Lung (tissue), 12 donors: ENCODE measurements around the gene CCL22. TPM values are rescaled to one million over a fixed set of nuclear protein-coding genes. Genes with fewer than 3 reads are reported as not detected.
"Not testable (repeated sequence)": the region's sequence is repeated elsewhere in the genome, so short reads cannot be mapped to it uniquely, and the experiment has no call there.

Experiments
- ATAC-seq: fragments of 200-7000 bp; cut with Tn5 transposase; one replicate; pipeline ENCODE4 v1.9.1; 2020; ENCODE audit warnings: moderate number of reproducible peaks; ENCODE audit not compliant: insufficient read depth, low FRiP score
- DNase-seq, 3 donors: peaks; one replicate each; pipeline ENCODE4 v3.0.0-alpha.2; 2013 to 2017
- H3K27ac ChIP-seq, 2 donors: one replicate each; pipeline ENCODE4 v1.5.1; 2013; ENCODE audit warnings: mild to moderate bottlenecking in 2 of 2, moderate library complexity in 2 of 2, control low read depth in 1 of 2, inconsistent platforms in 1 of 2, low read depth in 1 of 2, low read length in 1 of 2
- H3K27me3 ChIP-seq, 3 donors: one replicate each; pipeline ENCODE4 v1.5.1; 2013; ENCODE audit warnings: low read length in 2 of 3; ENCODE audit not compliant: control insufficient read depth in 3 of 3, insufficient read depth in 3 of 3
- H3K36me3 ChIP-seq, 4 donors: one replicate each; pipeline ENCODE4 v1.5.1; 2013; ENCODE audit warnings: low read length in 4 of 4, mild to moderate bottlenecking in 1 of 4, moderate library complexity in 1 of 4; ENCODE audit not compliant: control insufficient read depth in 4 of 4, insufficient read depth in 4 of 4
- H3K4me1 ChIP-seq, 5 donors: one replicate each; pipeline ENCODE4 v1.5.1; 2013; ENCODE audit warnings: low read length in 5 of 5, mild to moderate bottlenecking in 2 of 5, moderate library complexity in 1 of 5; ENCODE audit not compliant: control insufficient read depth in 5 of 5, insufficient read depth in 5 of 5
- H3K4me3 ChIP-seq: one replicate; pipeline ENCODE4 v1.5.1; 2013; ENCODE audit warnings: mild to moderate bottlenecking, control low read depth, moderate library complexity
- H3K9ac ChIP-seq, 2 donors: one replicate each; pipeline ENCODE4 v1.5.1; 2013; ENCODE audit warnings: low read length in 2 of 2, control low read depth in 1 of 2; ENCODE audit not compliant: insufficient read depth in 1 of 2
- H3K9me3 ChIP-seq, 4 donors: one replicate each; pipeline ENCODE4 v1.5.1; 2013; ENCODE audit warnings: low read length in 3 of 4, mild to moderate bottlenecking in 1 of 4, moderate library complexity in 1 of 4; ENCODE audit not compliant: control insufficient read depth in 4 of 4, insufficient read depth in 3 of 4
- CTCF ChIP-seq: IDR thresholded peaks from 2 replicates; pipeline ENCODE4 v1.5.1; 2012; ENCODE audit warnings: mild to moderate bottlenecking; ENCODE audit errors: control extremely low read depth, extremely low read depth
- WGBS, 2 donors: extraction: QIAGEN DNeasy Blood & Tissue Kit; methylation state at CpG; one replicate each; pipeline ENCODE4 v1.1.7; 2013; 5-methylcytosine and 5-hydroxymethylcytosine counted together
- polyA plus RNA-seq, 2 donors: library from polyadenylated mRNA; stranded (reverse); fragments of 200-250 nt; gene quantifications; one replicate each; pipeline ENCODE4 v1.2.1, GENCODE V29; 2013
- total RNA-seq, 2 donors: library from RNA; depleted of rRNA in 1 of 2; stranded (reverse); fragments of >200 nt in 1 of 2; gene quantifications; one replicate each; pipeline ENCODE4 v1.2.1, GENCODE V29; 2014 to 2021
- donor health status: control.
- donor health status: control.
- donor health status: Bipolar disorder and iron deficiency.
- donor health status: healthy.
- donor health status: DM: yes; HTN: yes; CAD: no.

Gene CCL22
- total and polyA plus RNA-seq, 4 donors = 0.43 to 3.1 (median 1.2) TPM

GRCh38 chr16:57394444-57394843 lies 35.9 kb downstream of the CCL22 start:
- WGBS, 2 donors = 55 to 60% methylated on average over 7 of the region's 7 CpGs
- ATAC-seq (no peak), DNase-seq (peak; percentile 48 to 79 (median 66))
- peaks cover 0 to 3% (median 0%) of the 10 kb centered on the region in 4 donors for H3K9me3 ChIP-seq
- no peaks in the 10 kb centered on the region for H3K36me3 ChIP-seq
- H3K9ac ChIP-seq = no peak overlapping the region
- H3K4me3 ChIP-seq = no peak overlapping the region
- H3K27ac ChIP-seq = no peak overlapping the region
- TF ChIP-seq CTCF = no peak
- H3K4me1 ChIP-seq = peaks cover 0 to 12% (median 0%) of the 10 kb centered on the region in 5 donors
- H3K27me3 ChIP-seq = no peaks in the 10 kb centered on the region

- Histone ChIP-seq H3K9me3 (peaks cover 0 to 3% (median 0%) of the 10 kb centered on the region in 4 donors), H3K9ac (no peak overlapping the region), H3K4me1 (peaks cover 0 to 12% (median 0%) of the 10 kb centered on the region in 5 donors), H3K27ac (no peak overlapping the region), H3K27me3 (no peaks in the 10 kb centered on the region), H3K36me3 (no peaks in the 10 kb centered on the region), H3K4me3 (no peak overlapping the region)
- DNase-seq (no peak), ATAC-seq (no peak)
- TF ChIP-seq CTCF = no peak
- WGBS, 2 donors = 95% methylated on average over 5 of the region's 5 CpGs
Observed at GRCh38 chr16:57395026-57395425, 36.4 kb downstream of the CCL22 start.

GRCh38 chr16:57396786-57397185 lies 38.2 kb downstream of the CCL22 start:
- H3K9me3 ChIP-seq = peaks cover 0 to 3% (median 0%) of the 10 kb centered on the region in 4 donors
- no peak overlapping the region for H3K4me3 ChIP-seq
- H3K27me3 ChIP-seq = no peaks in the 10 kb centered on the region
- no peaks in the 10 kb centered on the region for H3K4me1 ChIP-seq
- H3K9ac ChIP-seq = no peak overlapping the region
- H3K27ac ChIP-seq = no peak overlapping the region
- WGBS, 2 donors = 66 to 81% methylated on average over 4 of the region's 4 CpGs
- no peak for DNase-seq
- TF ChIP-seq CTCF = no peak
- ATAC-seq = no peak
- no peaks in the 10 kb centered on the region for H3K36me3 ChIP-seq

- 86 to 89% methylated on average over 4 of the region's 4 CpGs for WGBS, 2 donors
- not testable (repeated sequence) for H3K4me3 ChIP-seq, H3K9ac ChIP-seq, H3K36me3 ChIP-seq, ATAC-seq, H3K9me3 ChIP-seq, H3K27me3 ChIP-seq, DNase-seq, H3K4me1 ChIP-seq, H3K27ac ChIP-seq
Observed at GRCh38 chr16:57397493-57397892, 38.9 kb downstream of the CCL22 start.
